ENCODE results near the gene HDAC7.

The HDAC7 gene

DNA sequence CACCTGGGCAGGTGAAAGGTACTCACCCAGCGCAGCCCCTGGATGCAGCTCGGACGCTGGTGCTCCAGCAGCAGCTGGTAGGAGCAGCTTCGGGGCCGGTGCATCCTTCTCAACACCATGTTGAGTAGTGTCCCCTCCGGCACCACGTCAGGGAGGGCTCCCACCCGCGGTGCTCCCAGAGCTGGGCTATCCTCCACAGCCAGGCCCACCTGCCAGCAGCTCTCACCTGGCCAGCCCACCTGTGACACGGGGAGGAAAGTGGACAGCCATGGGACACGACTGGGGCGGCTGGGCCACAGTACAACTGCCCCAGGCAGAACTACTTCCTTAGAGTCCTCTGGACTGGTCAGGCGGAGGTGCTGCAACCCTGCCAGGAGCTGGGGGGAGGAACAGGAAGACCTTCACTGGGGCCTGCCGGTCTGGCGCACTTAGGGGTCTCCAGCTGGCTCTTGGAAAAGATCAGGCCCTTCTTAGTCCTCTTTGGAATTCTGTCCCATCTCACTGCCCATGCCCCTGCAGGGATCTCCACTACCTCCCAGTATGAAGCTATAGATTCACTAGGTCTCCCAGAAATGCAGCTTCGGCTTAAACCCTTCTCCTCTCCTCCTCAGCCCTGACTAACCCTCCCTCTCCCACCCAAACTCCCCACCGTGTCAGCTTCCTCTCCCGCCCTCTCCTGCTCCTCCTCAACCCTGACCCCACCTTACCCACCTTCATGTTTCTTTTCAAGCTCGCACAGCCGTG is 61.7 kb downstream of the HDAC7 start:
- no peak for DNase-seq

DNA sequence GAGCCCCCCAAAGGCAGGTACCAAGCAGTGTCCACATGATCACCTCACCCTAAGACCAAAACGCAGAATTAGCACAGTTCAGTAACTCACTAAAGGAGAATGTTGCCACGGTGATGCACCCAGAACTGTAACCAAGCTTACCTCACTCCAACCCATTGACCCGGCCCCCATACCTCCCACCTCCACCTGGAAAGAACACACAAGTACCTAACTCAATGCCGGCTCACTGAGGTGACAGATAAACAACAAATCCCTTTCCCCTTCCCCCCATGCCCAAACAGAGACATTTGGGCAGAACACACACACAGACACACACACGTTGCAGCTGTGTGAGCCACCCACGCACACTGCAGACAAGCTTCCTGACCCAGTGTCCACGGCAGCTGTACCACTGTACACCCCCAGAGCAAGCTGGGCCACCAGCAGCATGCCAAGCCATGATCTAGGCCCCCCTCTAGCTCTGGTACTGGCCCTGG is 62.3 kb downstream of the HDAC7 start:
- DNase-seq: no peak

DNA sequence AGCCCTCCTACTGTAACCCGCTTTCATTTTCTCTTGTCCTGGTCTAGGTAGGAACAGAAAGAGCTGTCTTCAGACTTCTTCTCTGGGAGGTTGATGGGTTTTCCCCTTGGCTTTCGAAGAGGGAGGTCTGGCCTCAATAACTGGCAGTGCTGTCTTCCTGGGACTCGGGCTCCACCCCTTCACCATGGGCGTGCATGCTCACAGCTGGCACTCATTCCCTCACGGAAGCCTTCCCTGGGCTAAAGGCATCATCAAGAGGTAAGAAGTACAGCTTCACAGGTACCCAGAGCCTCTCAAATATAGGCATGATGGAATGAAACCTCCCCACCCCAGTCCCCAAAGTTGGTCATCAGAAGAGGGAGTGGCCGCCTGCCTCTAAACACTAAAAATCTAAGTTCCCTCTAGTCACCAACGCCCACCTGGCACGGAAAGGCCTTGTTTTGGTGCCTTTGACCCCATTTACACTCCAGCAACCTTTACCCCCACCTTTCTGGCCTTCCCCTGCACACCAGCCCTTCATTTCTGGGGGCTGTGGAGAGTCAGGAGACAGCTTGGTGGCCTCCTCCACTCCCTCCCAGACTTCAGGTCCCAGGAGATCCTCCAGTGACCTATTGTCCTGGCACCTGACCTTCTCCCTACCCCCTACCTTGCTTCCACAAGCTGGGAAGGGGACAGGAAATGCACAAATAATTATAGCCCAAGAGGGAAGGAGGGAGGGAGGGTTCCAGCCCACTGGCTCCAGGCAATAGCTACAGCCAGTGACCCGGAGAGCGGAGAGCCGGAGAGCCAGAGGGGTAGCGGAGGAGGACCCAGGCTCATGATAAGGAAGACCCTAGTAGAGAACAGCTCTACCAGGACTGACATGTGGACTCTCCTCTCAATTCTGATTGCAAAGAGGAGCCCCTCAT is 63.8 kb downstream of the HDAC7 start:
- no peak for DNase-seq

DNA sequence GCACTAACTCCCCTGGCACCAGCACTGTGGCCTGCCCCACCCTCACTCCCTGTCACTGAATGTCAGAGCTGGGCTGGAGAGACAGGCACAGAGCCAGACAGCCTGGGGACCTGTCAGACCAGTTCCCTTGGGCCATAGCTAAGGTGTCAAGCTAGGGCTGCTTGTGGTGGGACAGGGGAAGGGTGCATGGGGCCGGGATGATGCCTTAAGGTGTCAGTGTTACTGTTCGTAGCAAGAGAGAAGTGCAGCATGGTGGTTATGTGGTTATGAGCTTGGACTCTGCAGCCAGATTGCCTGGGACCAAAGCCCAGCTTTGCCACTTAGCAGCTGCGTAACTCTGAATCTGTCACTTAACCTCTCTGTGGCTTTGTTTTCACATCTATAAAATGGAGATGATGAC is 64.8 kb downstream of the HDAC7 start:
- DNase-seq: no peak

DNA sequence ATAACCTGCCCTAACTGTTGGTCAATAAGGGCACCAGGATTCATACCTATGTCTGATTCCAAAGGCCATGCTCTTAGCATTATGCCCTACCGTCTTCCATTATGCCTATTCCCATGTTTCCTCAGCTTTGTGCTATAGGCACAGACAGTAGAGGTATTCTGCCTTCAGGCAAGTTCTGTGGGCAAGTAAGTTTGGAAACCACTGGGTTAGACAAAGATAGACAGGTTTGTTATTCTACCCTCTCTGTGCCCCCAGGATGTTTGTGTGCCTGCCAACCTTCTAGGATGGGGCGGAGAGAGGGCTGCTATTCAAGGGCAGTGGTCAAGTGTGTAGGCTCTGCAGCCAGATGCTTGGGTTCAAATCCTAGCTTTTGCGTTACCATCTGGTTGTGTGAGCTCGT is 65.6 kb downstream of the HDAC7 start:
- no peak for DNase-seq

DNA sequence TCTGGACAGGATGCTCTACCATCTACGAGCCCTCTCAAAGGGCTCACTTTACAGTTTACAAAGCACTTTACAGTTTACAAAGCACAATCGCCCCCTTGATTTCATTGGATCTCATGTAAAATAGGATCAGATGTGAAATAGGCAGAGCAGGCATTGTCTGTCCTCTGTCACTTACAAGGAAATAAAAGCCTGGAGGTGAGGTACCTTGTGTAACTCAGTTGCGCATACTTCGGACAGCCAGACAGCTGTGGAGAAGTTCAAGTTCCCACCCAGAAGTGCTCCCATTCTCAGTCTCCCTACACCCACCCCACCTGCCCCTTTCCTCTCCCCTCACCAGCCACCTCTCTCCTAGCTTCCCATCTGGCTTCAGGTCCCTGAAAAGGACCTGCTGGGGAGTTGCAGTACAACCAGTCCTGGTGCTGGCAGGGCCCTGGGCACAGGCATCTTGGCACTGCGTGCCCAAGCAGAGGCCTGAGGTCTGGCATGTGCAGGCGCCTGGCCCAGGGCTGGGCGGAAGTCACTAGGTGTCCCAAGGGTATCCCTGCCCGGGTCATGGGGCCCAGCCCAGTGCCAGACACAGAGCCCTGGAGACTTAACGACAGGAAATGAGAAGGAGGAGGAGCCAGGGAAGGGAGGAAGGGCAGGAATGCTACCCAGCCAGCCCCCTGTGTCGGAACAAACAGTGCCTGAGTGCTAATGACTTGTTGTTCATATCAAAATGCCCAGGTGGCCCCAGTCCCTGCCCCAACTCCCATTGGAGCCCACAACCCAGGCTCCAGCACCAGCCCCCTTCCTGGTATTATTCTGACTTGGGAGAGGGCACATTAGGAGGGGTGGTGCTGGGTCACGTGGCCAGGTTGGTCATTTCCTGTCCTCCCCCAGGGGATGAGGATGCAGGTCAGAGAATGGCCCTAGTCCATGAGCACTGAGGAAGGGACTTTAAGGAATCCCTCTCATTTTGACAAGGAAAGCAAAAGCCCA is 66.4 kb downstream of the HDAC7 start:
- DNase-seq: no peak

DNA sequence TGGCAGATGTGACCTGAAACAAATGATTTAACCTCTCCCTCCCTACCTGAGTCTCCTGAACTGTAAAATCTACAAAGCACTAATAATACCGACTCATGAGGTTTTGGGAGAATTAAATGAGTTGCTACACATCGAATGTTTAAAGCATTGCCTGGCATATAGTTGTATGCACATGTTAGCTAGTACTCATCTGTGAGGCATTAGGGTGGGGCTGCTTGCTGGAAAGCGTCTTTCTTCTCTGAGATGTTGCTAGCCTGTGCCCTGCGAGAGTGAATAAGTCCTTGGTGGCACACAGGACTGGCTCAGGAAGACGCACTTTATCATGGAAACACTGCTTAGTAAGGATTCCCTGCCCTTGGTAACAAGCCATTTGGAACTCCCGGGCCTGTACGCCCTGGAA is 67.2 kb downstream of the HDAC7 start:
- no peak for DNase-seq

DNA sequence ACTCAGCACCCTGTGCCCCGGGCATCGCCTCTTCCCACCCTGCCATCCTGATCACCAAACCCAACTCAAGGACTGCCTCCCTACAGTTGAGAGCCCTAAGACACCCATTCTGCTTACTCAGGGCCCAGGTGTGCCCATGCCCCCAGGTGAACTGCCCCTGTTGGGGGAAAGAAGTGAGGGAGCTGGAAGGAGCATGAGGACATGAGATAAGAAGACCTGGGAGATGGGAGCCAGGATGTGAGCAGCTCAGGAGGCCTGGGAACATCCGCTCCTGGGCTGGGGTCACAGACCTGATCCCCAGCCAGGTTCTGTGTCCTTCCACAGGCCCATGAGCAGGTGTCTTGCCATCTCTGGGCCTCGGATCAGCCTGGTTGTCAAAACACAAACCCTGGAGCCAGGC is 67.6 kb downstream of the HDAC7 start:
- no peak for DNase-seq

DNA sequence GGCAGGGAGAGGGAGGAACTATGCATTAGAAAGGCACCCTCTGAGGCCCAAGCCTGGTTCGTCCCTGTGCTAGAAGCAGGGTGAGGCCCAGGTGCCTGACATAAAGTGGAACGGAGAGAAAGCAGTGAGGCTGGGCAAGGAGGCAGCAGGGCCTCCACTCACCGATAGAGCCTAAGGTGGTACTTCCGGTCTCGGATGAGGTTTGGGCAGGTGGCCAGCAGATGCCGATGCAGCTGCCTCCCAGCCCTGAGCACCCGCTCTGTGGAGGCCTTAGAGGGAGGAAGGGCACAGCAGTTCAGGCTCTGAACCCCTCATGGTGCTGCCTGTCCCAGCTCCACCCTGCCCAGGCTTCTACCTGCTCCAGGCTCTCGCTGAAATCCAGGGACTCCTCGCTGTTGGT is 68.1 kb downstream of the HDAC7 start:
- DNase-seq: no peak

DNA sequence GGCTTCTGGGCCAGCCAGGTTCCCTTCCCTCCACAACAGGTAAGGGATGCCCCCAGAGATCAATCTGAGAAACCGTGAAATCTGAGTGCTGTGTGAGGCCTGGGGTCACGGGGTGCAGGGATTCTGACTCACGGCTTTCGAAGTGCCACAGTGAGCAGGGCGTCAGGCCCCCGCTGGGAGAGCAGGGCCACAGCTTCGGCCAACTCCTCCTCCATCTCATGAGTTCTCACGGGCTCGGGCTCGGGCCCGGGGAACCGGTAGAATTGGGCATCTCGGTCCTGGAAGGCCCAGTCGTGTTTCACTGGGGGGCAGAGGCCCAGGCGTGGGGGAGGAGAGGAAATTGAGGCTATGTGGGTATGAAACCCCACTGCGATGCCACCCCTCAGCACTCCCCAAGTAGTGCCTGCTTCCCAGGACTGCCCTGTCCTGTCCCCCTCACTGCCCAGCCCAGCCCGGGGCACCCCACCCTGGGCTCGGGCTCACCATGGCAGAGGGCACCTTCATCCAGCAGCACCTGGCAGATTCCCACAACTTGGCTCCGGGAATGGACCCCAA is 68.7 kb downstream of the HDAC7 start:
- DNase-seq: no peak

DNA sequence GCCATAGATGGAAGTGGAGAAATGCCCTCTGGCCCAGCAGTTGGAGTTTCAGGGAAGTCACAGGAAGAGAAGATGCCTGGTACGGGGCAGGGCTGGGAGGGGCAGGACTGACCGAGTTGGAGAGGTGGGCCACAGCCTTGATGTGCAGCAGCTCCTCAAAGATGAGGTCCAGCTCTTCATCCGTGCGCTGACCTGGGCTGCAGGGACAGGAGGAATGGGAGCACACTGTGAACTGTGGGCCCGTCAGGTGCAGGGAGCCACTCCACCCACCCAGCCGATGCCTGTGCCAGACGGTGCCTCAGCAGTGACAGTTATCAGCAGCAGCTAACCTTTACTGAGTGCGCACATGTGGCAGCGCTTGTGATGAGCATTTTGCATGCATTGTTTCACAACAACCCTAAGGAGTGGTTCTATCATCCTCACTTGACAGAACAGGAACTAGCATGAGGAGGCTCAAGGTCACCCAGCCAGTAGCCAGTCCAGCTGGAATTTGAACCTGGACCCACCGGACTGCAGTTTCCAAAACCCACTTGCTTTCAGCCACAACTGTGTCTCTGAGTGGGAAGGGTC is 69.4 kb downstream of the HDAC7 start:
- no peak for DNase-seq

DNA sequence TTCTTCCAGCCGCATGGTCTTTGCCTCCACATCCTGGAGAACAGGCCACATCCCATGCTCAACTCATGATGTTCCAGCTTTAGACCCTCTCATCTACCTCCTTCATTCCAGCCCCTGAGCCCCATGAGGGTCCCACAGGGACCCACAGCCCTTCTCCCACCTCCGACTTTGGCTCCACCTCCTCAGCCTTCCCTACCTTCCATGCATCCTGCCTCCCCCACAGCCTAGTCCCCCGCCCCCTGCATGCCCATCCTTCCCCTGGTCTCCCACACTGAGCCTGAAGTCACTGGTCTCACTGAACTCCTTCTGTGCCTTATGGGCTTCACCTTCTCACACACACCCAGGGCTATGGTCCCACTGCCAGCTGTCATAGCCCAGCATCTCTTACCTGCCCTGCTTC is 70.8 kb downstream of the HDAC7 start:
- no peak for DNase-seq

DNA sequence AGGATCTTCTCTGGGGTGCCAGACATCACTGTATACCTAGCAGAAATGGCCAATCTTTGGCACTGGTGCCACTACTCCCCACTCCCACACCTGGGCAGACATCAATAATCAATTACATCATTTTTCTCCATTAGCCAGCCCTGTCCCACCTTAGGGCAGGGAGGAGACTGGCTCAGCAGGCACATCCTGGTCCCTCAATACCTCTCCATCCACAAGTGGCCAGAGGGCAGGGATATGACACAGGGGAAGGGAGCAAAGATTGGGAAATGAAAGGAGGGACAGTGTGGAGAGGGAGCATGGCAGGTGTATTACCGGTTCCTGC is 71.2 kb downstream of the HDAC7 start:
- no peak for DNase-seq

DNA sequence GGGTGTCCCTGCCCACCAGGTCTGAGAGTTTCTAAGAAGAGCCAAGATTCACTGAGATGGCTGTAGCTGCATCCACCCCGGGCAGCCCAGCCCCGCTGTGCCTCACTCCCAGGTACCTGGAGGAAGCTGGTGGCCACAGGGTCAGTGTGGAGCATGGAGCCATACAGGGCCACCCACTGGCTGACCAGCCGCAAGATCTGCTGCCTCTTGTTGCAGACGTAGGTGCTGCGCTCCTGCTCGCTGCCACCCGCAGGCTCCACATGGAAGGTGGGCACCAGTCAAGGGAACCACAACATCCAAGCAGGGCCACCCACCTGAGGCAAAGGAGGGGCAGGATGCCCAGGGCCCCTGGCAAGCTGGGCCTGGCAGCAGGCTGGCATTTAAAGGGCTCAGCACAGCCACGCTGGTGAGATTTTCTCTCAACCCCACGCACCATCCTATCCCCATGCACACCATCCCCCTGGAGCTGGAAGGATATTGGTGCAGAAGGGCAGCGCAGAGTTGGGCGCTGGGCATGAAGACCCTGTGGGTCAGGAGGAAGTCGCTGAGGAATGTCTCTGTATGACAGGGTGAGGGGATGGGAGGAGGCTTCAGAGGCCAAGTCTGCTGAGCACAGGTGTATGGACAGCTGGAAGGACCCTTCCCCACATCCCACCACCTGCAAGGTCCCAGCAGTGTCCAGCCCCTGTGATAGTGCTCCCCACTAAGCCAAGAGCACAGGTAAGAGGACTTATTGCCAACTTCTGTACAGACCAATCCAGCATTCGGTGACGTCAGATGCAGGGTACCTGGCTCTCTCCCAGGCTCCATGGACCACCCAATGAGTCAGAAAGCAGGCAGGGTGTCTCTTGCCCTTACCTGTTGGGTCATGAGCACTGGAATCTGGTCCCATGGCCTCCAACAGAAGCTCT is 71.9 kb downstream of the HDAC7 start:
- DNase-seq: no peak

DNA sequence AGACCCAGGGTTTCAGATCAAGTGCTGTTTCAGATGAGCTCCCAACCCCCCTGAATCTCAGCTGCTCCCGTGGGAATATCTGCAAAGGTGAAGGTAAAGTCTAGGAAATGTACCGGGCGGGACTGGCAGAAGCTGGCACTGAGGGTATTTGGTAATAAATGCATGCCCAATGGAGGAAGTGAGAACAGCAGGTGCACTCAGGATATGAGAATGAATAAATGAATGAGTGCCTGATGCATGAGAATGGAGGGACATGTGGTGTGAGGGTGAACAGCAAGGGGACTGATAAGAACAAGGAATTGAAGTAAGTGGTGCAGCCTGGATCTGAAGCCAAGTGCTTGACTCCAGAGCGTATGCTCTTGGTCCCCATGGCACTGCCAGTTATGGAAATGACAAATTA is 72.6 kb downstream of the HDAC7 start:
- DNase-seq: no peak

DNA sequence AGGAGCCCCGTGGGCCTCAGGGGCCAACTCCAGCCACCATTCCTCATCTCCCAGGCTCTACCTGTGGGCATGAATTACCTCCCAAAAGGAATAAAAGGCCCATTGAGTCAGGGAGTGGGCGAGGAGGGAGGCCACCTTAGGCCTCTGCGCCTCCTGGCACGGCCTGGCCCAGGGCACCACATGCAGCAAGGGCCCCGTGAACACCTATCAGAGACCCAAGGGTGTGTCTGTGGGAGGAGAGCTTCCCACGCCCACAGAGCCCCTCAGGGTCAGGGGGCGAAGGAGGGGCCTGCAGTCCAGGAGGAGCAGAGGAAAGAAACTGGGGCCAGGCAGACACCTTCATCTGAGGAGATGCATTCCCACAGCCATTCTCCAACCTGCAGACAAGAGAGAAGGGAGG is 73.2 kb downstream of the HDAC7 start:
- no peak for DNase-seq

DNA sequence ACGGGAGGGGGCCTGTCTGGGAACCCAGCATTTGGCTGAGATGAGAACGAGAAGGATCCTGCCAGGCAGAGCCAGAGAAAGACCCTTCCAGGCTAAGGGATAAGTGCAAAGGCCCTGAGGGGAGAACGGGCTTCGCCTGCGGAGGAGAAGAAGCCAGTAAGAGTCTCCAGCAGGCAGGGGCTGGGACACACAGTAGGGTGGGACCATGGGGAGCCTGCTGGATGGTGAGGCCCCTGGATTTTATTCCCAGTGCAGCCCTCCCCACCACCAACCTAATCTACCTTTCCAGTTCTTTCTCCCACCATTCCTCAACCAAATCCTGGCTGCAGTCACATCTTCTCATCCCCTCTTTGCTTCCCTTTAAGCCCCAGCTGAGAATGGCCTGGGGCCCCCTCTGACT is 73.6 kb downstream of the HDAC7 start:
- DNase-seq: no peak

DNA sequence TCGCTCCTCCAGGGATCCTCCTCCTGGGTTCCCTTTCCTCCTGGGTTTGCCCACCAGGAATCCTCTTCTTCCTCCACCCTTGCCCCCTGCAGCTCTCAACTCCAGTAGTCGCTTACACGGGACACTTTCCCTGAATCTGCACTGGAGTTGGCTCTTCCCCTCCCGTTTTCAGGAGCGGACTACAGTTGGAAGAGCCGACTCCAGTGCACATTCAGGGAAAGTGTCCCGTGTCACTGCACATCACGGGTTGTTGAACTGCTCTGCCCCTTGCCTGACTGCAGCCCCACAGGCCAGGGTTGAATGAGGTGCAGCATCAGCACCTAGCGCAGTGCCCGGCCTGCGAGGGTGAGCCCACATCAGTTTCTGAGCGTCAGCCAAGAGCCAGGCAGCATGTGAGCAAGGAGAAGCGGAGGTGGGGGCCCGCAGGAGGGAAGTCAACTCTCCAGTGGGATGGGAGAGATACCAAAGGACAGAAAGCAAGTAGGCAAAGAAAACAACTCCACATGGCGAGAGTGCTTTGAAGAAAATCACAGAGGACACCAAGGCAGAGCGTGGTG is 74.1 kb downstream of the HDAC7 start:
- no peak for DNase-seq

DNA sequence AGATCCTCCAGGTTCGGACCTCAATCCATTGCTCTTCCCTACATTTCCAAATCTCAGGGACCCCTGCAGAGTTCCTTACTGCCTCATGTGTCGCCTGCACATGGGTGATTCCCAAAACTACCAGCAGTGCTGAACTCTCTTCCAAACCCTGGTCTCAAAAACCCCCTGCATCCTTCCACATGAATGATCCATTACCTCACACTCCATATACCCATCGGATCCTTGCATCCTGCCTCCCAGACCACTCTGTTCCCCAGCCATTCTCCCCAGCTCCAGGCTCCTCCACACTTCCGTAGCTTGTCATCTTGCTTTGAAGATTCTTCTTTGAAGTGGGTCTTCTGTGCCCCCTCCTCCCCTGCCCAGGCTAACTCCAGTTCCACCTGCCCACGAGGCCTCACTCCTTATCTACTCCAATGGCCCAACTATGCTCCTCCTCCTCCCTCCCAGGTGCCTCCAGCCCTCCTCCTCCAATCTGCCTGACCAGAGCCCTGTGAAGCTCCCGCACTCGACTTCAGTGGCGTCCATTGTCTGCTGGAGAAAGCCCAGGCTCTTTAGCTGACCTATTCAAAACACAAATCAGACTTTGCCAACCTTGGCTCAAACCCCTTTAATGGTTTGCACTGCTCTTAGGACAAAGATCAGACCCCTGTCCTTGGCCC is 74.8 kb downstream of the HDAC7 start:
- no peak for DNase-seq

DNA sequence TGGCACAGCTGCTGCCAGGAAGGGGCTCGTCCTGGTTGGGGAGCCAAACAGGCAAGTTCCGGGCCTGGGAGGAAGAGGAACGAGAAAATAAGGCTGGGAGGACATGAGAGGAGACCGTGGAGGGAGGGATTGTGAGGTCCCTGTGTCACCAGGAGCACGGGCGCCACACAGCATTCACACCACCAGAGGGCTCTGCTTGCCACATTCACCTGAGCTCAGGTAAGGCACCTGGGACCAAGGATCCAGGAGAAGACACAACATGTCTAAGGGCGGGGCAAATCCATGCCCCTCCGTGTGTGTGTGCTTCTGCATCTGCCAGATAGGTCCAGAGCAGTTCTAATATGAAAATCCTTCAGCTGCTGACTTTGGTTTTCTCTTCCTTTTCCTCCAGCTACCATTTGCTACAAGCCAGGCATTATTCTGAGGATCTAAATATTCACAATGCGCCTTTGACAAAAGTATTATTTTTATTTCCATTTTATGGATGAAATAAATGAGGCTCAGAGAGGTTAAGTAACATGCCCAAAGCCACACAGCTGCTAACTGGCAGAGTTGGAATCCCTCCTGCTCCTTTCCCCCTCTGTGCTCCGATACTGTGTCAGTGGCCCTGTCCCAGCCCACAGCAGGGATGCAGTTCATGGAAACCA is 75.6 kb downstream of the HDAC7 start:
- peak; percentile 58 for DNase-seq

Measured in CD4-positive, alpha-beta T cell treated with Interferon gamma for 1 hour (primary cell).